Measurements from ENCODE around the gene NPAS2.

Gene NPAS2

GRCh38 chr2:100945930-100946607, 126.1 kb downstream of the NPAS2 start:
- no peak for DNase-seq

- no peak for DNase-seq
These were observed 129.2 kb downstream of the NPAS2 start for GRCh38 chr2:100948942-100949811.

- DNase-seq: no peak
These were observed 132.6 kb downstream of the NPAS2 start for GRCh38 chr2:100952512-100952911.

- no peak for DNase-seq
These were observed 133.6 kb downstream of the NPAS2 start for GRCh38 chr2:100953406-100954043.

- DNase-seq: no peak
These were observed 134.1 kb downstream of the NPAS2 start for GRCh38 chr2:100954044-100954420.

- DNase-seq: no peak
These were observed 135.3 kb downstream of the NPAS2 start for GRCh38 chr2:100955226-100955625.

- DNase-seq: no peak
These were observed 136.1 kb downstream of the NPAS2 start for GRCh38 chr2:100956081-100956480.

- no peak for DNase-seq
These were observed 138.2 kb downstream of the NPAS2 start for GRCh38 chr2:100957996-100958653.

GRCh38 chr2:100959225-100959880, 139.4 kb downstream of the NPAS2 start:
- no peak for DNase-seq

GRCh38 chr2:100960688-100961087, 140.7 kb downstream of the NPAS2 start:
- DNase-seq: no peak

GRCh38 chr2:100962366-100963025, 142.6 kb downstream of the NPAS2 start:
- DNase-seq: no peak

GRCh38 chr2:100963026-100963375, 143.1 kb downstream of the NPAS2 start:
- DNase-seq: no peak

GRCh38 chr2:100964222-100964621, 144.3 kb downstream of the NPAS2 start:
- no peak for DNase-seq

- no peak for DNase-seq
These were observed 144.8 kb downstream of the NPAS2 start for GRCh38 chr2:100964681-100965169.

- DNase-seq: no peak
These were observed 145.7 kb downstream of the NPAS2 start for GRCh38 chr2:100965596-100965995.

- no peak for DNase-seq
These were observed 147.8 kb downstream of the NPAS2 start for GRCh38 chr2:100967716-100968115.

- DNase-seq: no peak
These were observed 148.5 kb downstream of the NPAS2 start for GRCh38 chr2:100968146-100969145.

GRCh38 chr2:100969998-100970397, 150.1 kb downstream of the NPAS2 start:
- no peak for DNase-seq

GRCh38 chr2:100971221-100971620, 151.3 kb downstream of the NPAS2 start:
- no peak for DNase-seq

GRCh38 chr2:100972452-100972851, 152.5 kb downstream of the NPAS2 start:
- DNase-seq: no peak
